HL-60 (cell line): ENCODE data around the gene TUBE1.
A peak's percentile ranks its signal among the peaks of the same experiment; 100 is the strongest.

Experiments
- DNase-seq, 2 experiments: peaks; one replicate each; pipeline ENCODE4 v3.0.0-alpha.2; 2010 to 2020; ENCODE audit warnings: low read depth in 1 of 2, low spot score in 1 of 2
- H3K27ac ChIP-seq: fragments of 250-450 bp; sonication (Bioruptor Pico); replicated peaks from 2 replicates; pipeline ENCODE4 v1.5.1; 2020; ENCODE audit warnings: mild to moderate bottlenecking, moderate library complexity
- H3K27me3 ChIP-seq: fragments of 250-450 bp; sonication (Bioruptor Pico); 2 replicates; pipeline ENCODE4 v1.5.1; 2021; ENCODE audit warnings: mild to moderate bottlenecking, moderate library complexity; ENCODE audit not compliant: insufficient read depth, poor library complexity, severe bottlenecking
- H3K4me3 ChIP-seq: replicated peaks from 2 replicates; pipeline ENCODE4 v1.5.1; 2011; ENCODE audit warnings: mild to moderate bottlenecking, control low read depth, low read length; ENCODE audit not compliant: insufficient read depth
- CTCF ChIP-seq: IDR thresholded peaks from one replicate; pipeline ENCODE4 v1.5.1; 2011; ENCODE audit warnings: low read length, control low read depth, inconsistent platforms; ENCODE audit not compliant: insufficient read depth
- GABPA ChIP-seq: IDR thresholded peaks from 2 replicates; pipeline ENCODE4 v1.6.1; 2012; ENCODE audit warnings: low read depth
- POLR2AphosphoS5 ChIP-seq: IDR thresholded peaks from 2 replicates; pipeline ENCODE4 v1.6.1; 2012; ENCODE audit warnings: low read depth
- REST ChIP-seq: IDR thresholded peaks from 2 replicates; pipeline ENCODE4 v1.6.1; 2012; ENCODE audit warnings: low read depth; ENCODE audit not compliant: insufficient replicate concordance
- SPI1 ChIP-seq: IDR thresholded peaks from 2 replicates; pipeline ENCODE4 v1.6.1; 2012; ENCODE audit warnings: low read depth, mild to moderate bottlenecking, borderline replicate concordance
- long read RNA-seq: library from polyadenylated mRNA; unstranded; transcript quantifications from one replicate; pipeline ENCODE4 v2.0.0, GENCODE V29; 2020

TUBE1 gene, protein sequence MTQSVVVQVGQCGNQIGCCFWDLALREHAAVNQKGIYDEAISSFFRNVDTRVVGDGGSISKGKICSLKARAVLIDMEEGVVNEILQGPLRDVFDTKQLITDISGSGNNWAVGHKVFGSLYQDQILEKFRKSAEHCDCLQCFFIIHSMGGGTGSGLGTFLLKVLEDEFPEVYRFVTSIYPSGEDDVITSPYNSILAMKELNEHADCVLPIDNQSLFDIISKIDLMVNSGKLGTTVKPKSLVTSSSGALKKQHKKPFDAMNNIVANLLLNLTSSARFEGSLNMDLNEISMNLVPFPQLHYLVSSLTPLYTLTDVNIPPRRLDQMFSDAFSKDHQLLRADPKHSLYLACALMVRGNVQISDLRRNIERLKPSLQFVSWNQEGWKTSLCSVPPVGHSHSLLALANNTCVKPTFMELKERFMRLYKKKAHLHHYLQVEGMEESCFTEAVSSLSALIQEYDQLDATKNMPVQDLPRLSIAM
- long read RNA-seq, transcript TUBE1-202 (12 exons, 2,142 nt), result major isoform, 131 of 224 reads
- long read RNA-seq, transcript TUBE1-201 (6 exons, 726 nt), result minor isoform, 17 of 224 reads
- long read RNA-seq, partial matches to known transcripts, result 7 of 224 reads
- long read RNA-seq, other reads (novel, unspliced or antisense), result 68 of 224 reads

DNA sequence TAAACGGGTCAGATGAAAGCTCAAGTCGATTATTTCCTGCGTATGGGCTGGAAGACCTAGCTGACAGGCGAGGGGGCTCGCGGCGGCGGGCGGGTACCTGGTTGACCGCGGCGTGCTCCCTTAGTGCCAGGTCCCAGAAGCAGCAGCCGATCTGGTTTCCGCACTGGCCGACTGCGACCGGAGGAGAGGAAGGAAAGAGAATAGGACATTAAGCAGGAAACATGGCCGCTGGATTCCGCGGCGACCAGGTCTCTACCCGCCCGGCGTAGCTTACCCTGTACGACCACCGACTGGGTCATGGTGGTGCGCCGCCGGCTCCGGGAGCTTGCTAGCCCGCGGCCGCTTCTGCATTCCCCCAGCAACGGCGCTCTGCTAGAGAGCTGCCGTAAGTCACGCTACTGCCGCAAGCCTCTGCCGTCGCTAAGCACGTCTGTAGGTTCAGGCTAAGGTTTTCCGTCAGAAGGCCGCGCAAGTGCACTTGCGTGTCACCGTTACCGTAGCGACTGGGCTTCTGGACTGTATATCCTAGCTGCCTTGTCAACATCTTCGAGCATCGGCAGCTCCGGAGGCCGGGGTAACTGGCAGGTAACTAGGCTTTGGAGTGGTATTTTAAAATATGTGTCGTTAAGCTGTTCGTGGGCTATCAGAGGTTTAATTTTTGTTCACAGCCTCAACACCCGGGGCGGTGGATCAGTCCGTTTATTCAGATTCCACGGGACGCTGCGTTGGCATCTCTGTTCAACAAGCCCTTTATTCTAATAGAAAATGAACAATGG is at the start of gene TUBE1, which contains the start of gene FAM229B:
TUBE1 (minus strand) TSS at position 347 of the 776 bp plus-strand sequence; CDS start at position 299, 48 bp downstream.
FAM229B (plus strand) TSS at position 456 of the 776 bp plus-strand sequence. CDS start 11,693 bp downstream, outside the sequence.
- Histone ChIP-seq H3K4me3 (peak within 1 kb of the TSS; percentile 89), H3K27ac (peak within 1 kb of the TSS; percentile 74), H3K27me3 (no peaks in the 10 kb centered on the region)
- TF ChIP-seq SPI1 (peak; percentile 25; the same call in 1 of the 2 replicates), GABPA (no peak), REST (no peak), POLR2AphosphoS5 (peak; percentile 70; the same call in 1 of the 2 replicates)
- DNase-seq, result peak; percentile 95 to 98

DNA sequence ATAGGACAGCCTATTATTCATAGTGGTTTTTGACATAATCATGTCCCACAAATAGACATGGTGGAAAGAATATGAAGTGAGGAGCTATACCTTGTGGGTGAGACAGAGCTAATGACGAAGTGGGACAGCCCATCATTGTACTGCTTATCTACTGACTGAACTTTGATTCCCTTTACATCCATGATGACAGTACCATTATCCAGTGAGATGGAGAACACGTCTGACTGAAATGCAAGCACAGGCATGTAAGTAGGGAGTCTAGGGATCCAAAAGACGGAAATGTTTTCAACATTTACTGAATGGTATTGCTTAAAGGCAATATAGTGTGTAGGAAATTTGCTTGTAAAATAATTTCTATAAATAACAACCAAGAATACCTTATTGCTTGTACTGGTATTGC is 43.6 kb upstream of the TUBE1 start:
- H3K4me3 ChIP-seq, result no peak overlapping the region
- peaks cover 8% of the 10 kb centered on the region for H3K27me3 ChIP-seq
- TF ChIP-seq CTCF, result no peak
- TF ChIP-seq GABPA, result no peak
- no peak for TF ChIP-seq POLR2AphosphoS5
- no peak for TF ChIP-seq REST
- TF ChIP-seq SPI1, result no peak
- no peak for DNase-seq
- H3K27ac ChIP-seq, result no peak overlapping the region

GRCh38 chr6:112128208-112128607 is 40.9 kb upstream of the TUBE1 start:
- no peak for DNase-seq
- H3K27ac ChIP-seq, result no peak overlapping the region
- H3K4me3 ChIP-seq, result no peak overlapping the region
- peaks cover 5% of the 10 kb centered on the region for H3K27me3 ChIP-seq
- no peak for TF ChIP-seq SPI1
- no peak for TF ChIP-seq POLR2AphosphoS5
- TF ChIP-seq REST, result no peak
- no peak for TF ChIP-seq GABPA
- no peak for TF ChIP-seq CTCF
